Activated T-helper 2 cell treated with anti-CD3 and anti-CD28 coated beads, Interferon-gamma antibody, Interleukin-2, Interleukin-4, amounts not matched to agents 10 μg/mL and 5 μg/mL and 100 μg/mL, durations not matched to agents 14 hours and 24 hours and 36 hours (primary cell): ENCODE data around the gene RAP1GAP2. TPM values are rescaled to one million over a fixed set of nuclear protein-coding genes. Genes with fewer than 3 reads are reported as not detected.

Experiments used
- DNase-seq: peaks from one replicate; pipeline ENCODE4 v3.0.0; 2021; ENCODE audit warnings: low spot score
- H3K27ac Mint-ChIP-seq: one replicate; pipeline ENCODE4 v1.8.0; 2021; ENCODE audit warnings: mixed read lengths
- H3K27me3 Mint-ChIP-seq: one replicate; pipeline ENCODE4 v1.8.0; 2021; ENCODE audit warnings: low read depth, mixed read lengths
- H3K36me3 Mint-ChIP-seq: one replicate; pipeline ENCODE4 v1.8.0; 2021; ENCODE audit warnings: low read depth, mixed read lengths
- H3K4me1 Mint-ChIP-seq: one replicate; pipeline ENCODE4 v1.8.0; 2021; ENCODE audit warnings: low read depth, mixed read lengths
- H3K4me3 Mint-ChIP-seq: one replicate; pipeline ENCODE4 v1.8.0; 2021; ENCODE audit warnings: low read depth, mild to moderate bottlenecking, moderate library complexity, mixed read lengths
- H3K9me3 Mint-ChIP-seq: one replicate; pipeline ENCODE4 v1.8.0; 2021; ENCODE audit warnings: mixed read lengths
- intact Hi-C: fragments of 100-400 bp; cut with micrococcal nuclease; formaldehyde crosslinking; loops from one replicate; pipeline ENCODE4 v1.15.1; 2023
- total RNA-seq: library from RNA; stranded (reverse); gene quantifications from 2 replicates; pipeline ENCODE4 v1.2.3, GENCODE V29; 2022

The RAP1GAP2 gene
- total RNA-seq, 1 donor from 2014 or later: 0.46 TPM

GRCh38 chr17:2794111-2794803, 2.0 kb upstream of the RAP1GAP2 start:
- Mint-ChIP-seq H3K27me3 (peaks cover 13% of the 10 kb centered on the region), H3K9me3 (no peaks in the 10 kb centered on the region), H3K36me3 (no peaks in the 10 kb centered on the region), H3K4me1 (peaks cover 74% of the 10 kb centered on the region), H3K4me3 (peak overlapping the region; percentile 68), H3K27ac (no peak overlapping the region)
- peak; percentile 13 for DNase-seq
- intact Hi-C loops: loop anchor here (10.0 kb wide), 1 partner anchor 851 kb away; no protein-coding TSS in a partner anchor

DNA sequence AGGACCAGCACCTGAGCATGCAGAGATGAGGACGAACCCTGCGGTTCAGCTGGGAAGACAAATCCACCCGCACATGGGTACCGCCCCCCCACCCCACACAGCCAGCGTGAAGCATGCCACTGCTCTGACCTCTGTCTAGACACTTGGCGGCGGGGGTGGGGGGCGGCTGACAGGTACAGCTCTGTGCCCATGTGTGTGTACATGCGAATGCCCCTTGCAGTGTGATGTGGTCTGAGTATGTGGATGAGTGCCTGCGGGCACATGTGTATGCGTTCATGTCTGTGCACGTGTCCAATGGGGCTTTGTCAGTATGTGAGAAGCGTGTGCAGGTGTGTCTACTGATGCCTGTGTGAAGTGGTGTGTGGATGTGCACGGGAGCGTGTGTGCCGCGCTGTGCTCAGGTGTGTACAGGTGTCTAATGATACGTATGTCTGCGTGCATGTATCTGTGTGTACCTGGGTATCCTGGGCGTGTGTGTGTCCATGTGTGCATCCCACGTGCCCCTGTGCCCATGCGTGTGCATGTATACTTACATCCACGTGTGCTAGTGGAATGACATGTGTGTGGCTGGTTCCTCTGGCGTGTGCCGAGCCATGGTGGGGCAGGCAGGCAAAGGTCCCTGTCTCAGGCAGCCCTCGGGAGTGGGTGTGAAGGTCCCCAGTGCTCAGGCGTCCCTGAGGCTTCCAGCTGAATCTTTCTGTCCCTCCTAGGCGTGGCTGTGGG, 636 bp upstream of the RAP1GAP2 start:
- peaks cover 8% of the 10 kb centered on the region for H3K27me3 Mint-ChIP-seq
- no peak for DNase-seq
- H3K4me3 Mint-ChIP-seq: peak overlapping the region; percentile 81
- peaks cover 73% of the 10 kb centered on the region for H3K4me1 Mint-ChIP-seq
- no peak overlapping the region for H3K27ac Mint-ChIP-seq
- H3K9me3 Mint-ChIP-seq: no peaks in the 10 kb centered on the region
- peaks cover 4% of the 10 kb centered on the region for H3K36me3 Mint-ChIP-seq
- intact Hi-C loops: loop anchor here (10.0 kb wide), 1 partner anchor 849 kb away; no protein-coding TSS in a partner anchor

- peaks cover 5% of the 10 kb centered on the region for H3K27me3 Mint-ChIP-seq
- H3K4me3 Mint-ChIP-seq: peak overlapping the region; percentile 81
- intact Hi-C loops: loop anchor here (10.0 kb wide), 1 partner anchor 848 kb away; no protein-coding TSS in a partner anchor
- peaks cover 11% of the 10 kb centered on the region for H3K36me3 Mint-ChIP-seq
- DNase-seq: no peak
- no peak overlapping the region for H3K27ac Mint-ChIP-seq
- no peaks in the 10 kb centered on the region for H3K9me3 Mint-ChIP-seq
- H3K4me1 Mint-ChIP-seq: peaks cover 59% of the 10 kb centered on the region
Measured at GRCh38 chr17:2797226-2797625, 988 bp downstream of the RAP1GAP2 start.

DNA sequence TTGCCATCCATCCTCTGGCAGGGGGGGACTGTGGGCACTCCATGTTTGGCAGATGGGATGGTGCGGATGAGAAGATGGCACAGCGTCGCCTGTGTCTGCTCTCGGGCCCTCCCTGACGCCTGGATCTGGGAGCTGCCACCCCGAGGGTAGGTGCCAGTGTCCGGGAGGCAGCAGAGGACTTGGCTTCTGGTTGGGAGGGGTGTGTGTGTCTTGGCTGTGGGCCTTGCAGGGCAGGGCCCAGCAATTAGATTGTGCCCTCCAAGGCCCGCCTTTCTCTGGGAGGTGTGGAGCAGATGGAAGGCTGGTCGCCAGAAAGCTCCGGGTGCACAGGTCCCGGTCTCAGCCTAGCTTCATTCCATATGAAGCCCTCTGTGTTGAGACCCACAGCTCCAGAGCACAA, 1.4 kb downstream of the RAP1GAP2 start:
- H3K36me3 Mint-ChIP-seq: peaks cover 13% of the 10 kb centered on the region
- peaks cover 5% of the 10 kb centered on the region for H3K27me3 Mint-ChIP-seq
- intact Hi-C loops: loop anchor here (10.0 kb wide), 1 partner anchor 847 kb away; no protein-coding TSS in a partner anchor
- H3K27ac Mint-ChIP-seq: no peak overlapping the region
- H3K4me1 Mint-ChIP-seq: peaks cover 58% of the 10 kb centered on the region
- no peaks in the 10 kb centered on the region for H3K9me3 Mint-ChIP-seq
- H3K4me3 Mint-ChIP-seq: peak overlapping the region; percentile 81
- no peak for DNase-seq

- Mint-ChIP-seq H3K27me3 (peaks cover 5% of the 10 kb centered on the region), H3K4me3 (peak overlapping the region; percentile 81), H3K36me3 (peaks cover 19% of the 10 kb centered on the region), H3K9me3 (no peaks in the 10 kb centered on the region), H3K27ac (no peak overlapping the region), H3K4me1 (peaks cover 52% of the 10 kb centered on the region)
- intact Hi-C loops: loop anchor here (10.0 kb wide), 1 partner anchor 847 kb away; no protein-coding TSS in a partner anchor
- DNase-seq: no peak
Measured at GRCh38 chr17:2798188-2798587, 1.9 kb downstream of the RAP1GAP2 start.

- Mint-ChIP-seq H3K27me3 (peaks cover 5% of the 10 kb centered on the region), H3K27ac (no peak overlapping the region), H3K9me3 (no peaks in the 10 kb centered on the region), H3K36me3 (peaks cover 24% of the 10 kb centered on the region), H3K4me3 (no peak overlapping the region), H3K4me1 (peaks cover 48% of the 10 kb centered on the region)
- no peak for DNase-seq
- intact Hi-C loops: loop anchor here (10.0 kb wide), 1 partner anchor 846 kb away; no protein-coding TSS in a partner anchor
Measured at GRCh38 chr17:2798678-2799077, 2.4 kb downstream of the RAP1GAP2 start.

GRCh38 chr17:2799653-2800052, 3.4 kb downstream of the RAP1GAP2 start:
- Mint-ChIP-seq H3K27ac (no peak overlapping the region), H3K9me3 (no peaks in the 10 kb centered on the region), H3K4me3 (no peak overlapping the region), H3K4me1 (peaks cover 40% of the 10 kb centered on the region), H3K27me3 (peaks cover 3% of the 10 kb centered on the region), H3K36me3 (peaks cover 25% of the 10 kb centered on the region)
- no peak for DNase-seq
- intact Hi-C loops: loop anchor here (10.0 kb wide), 1 partner anchor 845 kb away; no protein-coding TSS in a partner anchor

- H3K9me3 Mint-ChIP-seq: no peaks in the 10 kb centered on the region
- H3K4me3 Mint-ChIP-seq: no peak overlapping the region
- no peak overlapping the region for H3K27ac Mint-ChIP-seq
- H3K4me1 Mint-ChIP-seq: peaks cover 36% of the 10 kb centered on the region
- H3K27me3 Mint-ChIP-seq: peaks cover 4% of the 10 kb centered on the region
- peaks cover 25% of the 10 kb centered on the region for H3K36me3 Mint-ChIP-seq
- intact Hi-C loops: no loop called here
- no peak for DNase-seq
Measured at GRCh38 chr17:2800367-2800766, 4.1 kb downstream of the RAP1GAP2 start.

DNA sequence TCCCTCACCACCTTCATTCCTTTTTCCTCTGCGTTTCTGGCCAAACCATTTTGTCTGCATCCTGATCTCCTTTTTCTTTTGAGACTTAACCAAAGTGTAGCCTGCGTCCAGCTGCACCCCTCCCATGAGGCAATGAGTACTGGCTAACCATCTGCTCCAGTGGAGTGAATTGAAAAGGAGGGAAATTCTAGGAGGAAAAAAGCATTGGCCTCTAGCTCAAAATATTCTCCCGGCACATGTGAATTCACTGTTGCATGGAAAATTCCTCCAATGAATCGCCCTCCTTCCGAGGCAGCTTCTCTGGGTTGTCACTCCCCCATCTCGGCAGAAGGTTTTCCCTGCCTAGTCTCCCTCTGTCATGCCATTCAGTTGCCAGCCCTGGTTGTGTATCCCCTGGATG, 5.6 kb downstream of the RAP1GAP2 start:
- H3K27me3 Mint-ChIP-seq: peaks cover 4% of the 10 kb centered on the region
- peaks cover 25% of the 10 kb centered on the region for H3K36me3 Mint-ChIP-seq
- H3K27ac Mint-ChIP-seq: no peak overlapping the region
- H3K4me1 Mint-ChIP-seq: peaks cover 21% of the 10 kb centered on the region
- DNase-seq: no peak
- H3K4me3 Mint-ChIP-seq: no peak overlapping the region
- H3K9me3 Mint-ChIP-seq: no peaks in the 10 kb centered on the region
- intact Hi-C loops: no loop called here

DNA sequence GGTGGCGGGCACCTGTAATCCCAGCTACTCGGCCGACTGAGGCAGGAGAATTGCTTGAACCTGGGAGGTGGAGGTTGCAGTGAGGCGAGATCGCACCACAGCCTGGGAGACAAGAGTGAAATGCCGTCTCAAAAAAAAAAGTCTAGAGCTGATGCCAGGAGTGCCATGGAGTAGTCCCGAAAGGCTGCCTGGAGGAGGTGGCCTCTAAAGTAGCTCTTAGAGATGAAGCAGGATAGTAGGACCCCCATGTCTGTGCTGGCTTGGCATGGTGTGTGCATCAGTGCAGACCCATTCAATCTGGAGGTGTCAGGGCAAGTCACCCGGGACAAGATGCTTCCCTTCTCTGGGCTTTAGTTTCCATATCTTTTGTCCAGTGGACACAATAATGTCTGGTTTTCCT, 6.3 kb downstream of the RAP1GAP2 start:
- Mint-ChIP-seq H3K27ac (no peak overlapping the region), H3K27me3 (peaks cover 4% of the 10 kb centered on the region), H3K9me3 (no peaks in the 10 kb centered on the region), H3K4me1 (peaks cover 14% of the 10 kb centered on the region), H3K4me3 (no peak overlapping the region), H3K36me3 (peaks cover 25% of the 10 kb centered on the region)
- intact Hi-C loops: no loop called here
- DNase-seq: no peak

GRCh38 chr17:2803386-2803785, 7.1 kb downstream of the RAP1GAP2 start:
- H3K4me3 Mint-ChIP-seq: no peak overlapping the region
- no peaks in the 10 kb centered on the region for H3K9me3 Mint-ChIP-seq
- H3K4me1 Mint-ChIP-seq: peaks cover 7% of the 10 kb centered on the region
- H3K27me3 Mint-ChIP-seq: peaks cover 4% of the 10 kb centered on the region
- peaks cover 25% of the 10 kb centered on the region for H3K36me3 Mint-ChIP-seq
- DNase-seq: no peak
- H3K27ac Mint-ChIP-seq: no peak overlapping the region
- intact Hi-C loops: no loop called here

- DNase-seq: no peak
- intact Hi-C loops: no loop called here
- no peak overlapping the region for H3K4me3 Mint-ChIP-seq
- H3K27ac Mint-ChIP-seq: no peak overlapping the region
- peaks cover 4% of the 10 kb centered on the region for H3K27me3 Mint-ChIP-seq
- peaks cover 25% of the 10 kb centered on the region for H3K36me3 Mint-ChIP-seq
- H3K9me3 Mint-ChIP-seq: no peaks in the 10 kb centered on the region
- peaks cover 5% of the 10 kb centered on the region for H3K4me1 Mint-ChIP-seq
Measured at GRCh38 chr17:2803971-2804370, 7.7 kb downstream of the RAP1GAP2 start.

GRCh38 chr17:2804912-2805311, 8.7 kb downstream of the RAP1GAP2 start:
- Mint-ChIP-seq H3K4me3 (no peak overlapping the region), H3K36me3 (peaks cover 25% of the 10 kb centered on the region), H3K27me3 (peaks cover 4% of the 10 kb centered on the region), H3K4me1 (no peaks in the 10 kb centered on the region), H3K9me3 (no peaks in the 10 kb centered on the region), H3K27ac (no peak overlapping the region)
- intact Hi-C loops: no loop called here
- no peak for DNase-seq
